Left ventricle myocardium inferior (tissue), 1 donor: ENCODE measurements around the gene FOXO3. TPM values are rescaled to one million over a fixed set of nuclear protein-coding genes. Genes with fewer than 3 reads are reported as not detected.
A peak's percentile ranks its signal among the peaks of the same experiment; 100 is the strongest.

Experiments
- DNase-seq: peaks from one replicate; pipeline ENCODE4 v3.0.0-alpha.2; 2020
- H3K27ac ChIP-seq: fragments of 200-600 bp; replicated peaks from 2 replicates; pipeline ENCODE4 v1.8.0; 2021
- H3K27me3 ChIP-seq: fragments of 200-600 bp; 2 replicates; pipeline ENCODE4 v1.8.0; 2021; ENCODE audit warnings: low read depth
- H3K36me3 ChIP-seq: fragments of 200-600 bp; 2 replicates; pipeline ENCODE4 v1.8.0; 2021
- H3K4me1 ChIP-seq: fragments of 200-600 bp; 2 replicates; pipeline ENCODE4 v1.8.0; 2021
- H3K4me3 ChIP-seq: fragments of 200-600 bp; 2 replicates; pipeline ENCODE4 v1.8.0; 2021; ENCODE audit warnings: mild to moderate bottlenecking, moderate library complexity
- H3K9me3 ChIP-seq: fragments of 200-600 bp; replicated peaks from 2 replicates; pipeline ENCODE4 v1.8.0; 2021
- intact Hi-C: fragments of 100-400 bp; cut with micrococcal nuclease; formaldehyde crosslinking; loops from one replicate; pipeline ENCODE4 v1.11.0; 2022
- total RNA-seq: library from RNA; stranded (reverse); fragmentation: NEBNext Ultra II Directional; extraction: Animal tissue kit (Norgen Biotek cat#: 25700); gene quantifications from one replicate; pipeline ENCODE4 v1.2.1, GENCODE V29; 2021
- TF ChIP-seq, protein P1 (sequence below): fragments of 200-600 bp; IDR thresholded peaks from 2 replicates; pipeline ENCODE4 v1.8.0; 2021; ENCODE audit warnings: antibody characterized with exemption, mild to moderate bottlenecking, borderline replicate concordance
- donor health status: DM: no; HTN: yes; CAD: no; lungs with severe emphysema.

FOXO3 gene
- total RNA-seq, 1 donor from 2014 or later = 34.8 TPM

DNA sequence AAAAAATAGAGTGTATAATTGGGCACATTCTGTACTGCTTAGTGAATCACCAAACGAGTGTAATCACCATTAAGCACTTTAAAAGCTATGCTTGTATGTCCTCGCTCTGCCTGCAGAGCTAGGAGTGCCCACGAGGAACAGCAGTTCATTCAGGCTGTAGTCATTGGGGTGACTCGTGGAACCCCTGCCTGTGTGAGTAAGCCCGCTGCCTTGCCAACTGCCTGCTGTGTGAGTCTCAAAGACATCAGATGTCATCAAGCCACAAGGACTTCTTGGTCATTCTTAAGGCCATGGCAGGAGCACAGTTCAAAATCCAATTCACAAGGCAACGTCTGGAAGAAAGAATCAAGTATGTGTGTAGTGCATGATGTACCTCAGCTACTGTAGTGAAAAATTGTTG is 60.4 kb downstream of the FOXO3 start:
- Histone ChIP-seq H3K9me3 (no peaks in the 10 kb centered on the region), H3K4me1 (peaks cover 100% of the 10 kb centered on the region), H3K36me3 (no peaks in the 10 kb centered on the region), H3K27ac (no peak overlapping the region), H3K27me3 (no peaks in the 10 kb centered on the region), H3K4me3 (no peak overlapping the region)
- no peak for DNase-seq
- TF ChIP-seq, protein P1, sequence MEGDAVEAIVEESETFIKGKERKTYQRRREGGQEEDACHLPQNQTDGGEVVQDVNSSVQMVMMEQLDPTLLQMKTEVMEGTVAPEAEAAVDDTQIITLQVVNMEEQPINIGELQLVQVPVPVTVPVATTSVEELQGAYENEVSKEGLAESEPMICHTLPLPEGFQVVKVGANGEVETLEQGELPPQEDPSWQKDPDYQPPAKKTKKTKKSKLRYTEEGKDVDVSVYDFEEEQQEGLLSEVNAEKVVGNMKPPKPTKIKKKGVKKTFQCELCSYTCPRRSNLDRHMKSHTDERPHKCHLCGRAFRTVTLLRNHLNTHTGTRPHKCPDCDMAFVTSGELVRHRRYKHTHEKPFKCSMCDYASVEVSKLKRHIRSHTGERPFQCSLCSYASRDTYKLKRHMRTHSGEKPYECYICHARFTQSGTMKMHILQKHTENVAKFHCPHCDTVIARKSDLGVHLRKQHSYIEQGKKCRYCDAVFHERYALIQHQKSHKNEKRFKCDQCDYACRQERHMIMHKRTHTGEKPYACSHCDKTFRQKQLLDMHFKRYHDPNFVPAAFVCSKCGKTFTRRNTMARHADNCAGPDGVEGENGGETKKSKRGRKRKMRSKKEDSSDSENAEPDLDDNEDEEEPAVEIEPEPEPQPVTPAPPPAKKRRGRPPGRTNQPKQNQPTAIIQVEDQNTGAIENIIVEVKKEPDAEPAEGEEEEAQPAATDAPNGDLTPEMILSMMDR = no peak
- intact Hi-C loops = no loop called here

DNA sequence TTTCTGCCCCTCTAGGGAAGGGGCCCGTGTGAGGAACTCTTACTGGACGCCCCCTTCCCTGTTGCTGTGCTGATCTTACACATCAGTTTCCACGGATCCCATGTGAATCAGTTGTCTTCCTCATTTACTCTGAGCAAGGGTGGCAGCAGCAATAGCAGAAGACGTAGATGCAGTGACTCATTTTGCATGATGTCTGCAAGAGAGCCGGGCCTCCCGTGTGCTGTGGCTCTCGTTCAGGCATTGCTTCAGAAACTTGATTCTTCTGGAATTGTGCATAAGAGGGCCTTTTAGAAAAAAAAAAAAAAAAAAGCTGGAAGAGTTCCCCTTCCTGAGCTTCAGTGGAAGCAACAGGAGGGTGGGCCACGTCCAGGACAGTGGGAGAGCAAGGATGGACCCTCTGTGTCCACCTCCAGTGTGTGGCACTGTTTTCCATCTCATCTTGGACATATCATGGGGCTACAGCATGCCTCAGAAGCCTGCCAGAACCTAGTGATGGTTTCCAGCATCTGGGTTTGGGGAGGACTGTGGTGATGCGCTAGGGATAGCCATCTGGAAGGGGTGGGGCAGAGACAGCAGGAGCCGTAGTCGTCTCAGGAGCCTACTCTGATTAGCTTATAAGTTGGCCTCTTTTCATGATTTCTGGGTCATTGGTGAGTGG is 62.1 kb downstream of the FOXO3 start:
- peak overlapping the region; percentile 61 for H3K27ac ChIP-seq
- no peaks in the 10 kb centered on the region for H3K27me3 ChIP-seq
- H3K4me1 ChIP-seq = peaks cover 100% of the 10 kb centered on the region
- no peaks in the 10 kb centered on the region for H3K9me3 ChIP-seq
- intact Hi-C loops = no loop called here
- TF ChIP-seq, protein P1 = no peak
- peak; percentile 33 for DNase-seq
- no peaks in the 10 kb centered on the region for H3K36me3 ChIP-seq
- no peak overlapping the region for H3K4me3 ChIP-seq

DNA sequence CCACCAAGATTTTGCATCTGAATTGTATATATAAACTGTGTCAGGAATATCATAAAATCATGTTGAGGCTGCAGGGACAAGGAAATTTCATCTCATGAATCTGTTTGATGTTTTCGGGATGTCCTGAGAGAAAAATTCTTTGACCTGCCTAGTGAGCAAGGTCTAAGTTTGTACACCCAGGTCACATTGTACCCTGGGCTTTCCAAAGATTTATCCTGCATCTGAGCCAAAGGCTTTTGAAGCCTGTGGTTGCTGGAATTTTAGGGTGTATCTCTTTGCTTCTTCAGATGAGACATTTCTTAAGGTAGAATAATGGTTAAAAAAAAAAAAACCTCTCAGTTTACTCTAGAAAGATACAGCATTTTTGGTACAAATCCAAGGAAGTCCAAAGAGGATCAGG is 63.3 kb downstream of the FOXO3 start:
- no peak for DNase-seq
- H3K27ac ChIP-seq = peak overlapping the region; percentile 61
- intact Hi-C loops = no loop called here

DNA sequence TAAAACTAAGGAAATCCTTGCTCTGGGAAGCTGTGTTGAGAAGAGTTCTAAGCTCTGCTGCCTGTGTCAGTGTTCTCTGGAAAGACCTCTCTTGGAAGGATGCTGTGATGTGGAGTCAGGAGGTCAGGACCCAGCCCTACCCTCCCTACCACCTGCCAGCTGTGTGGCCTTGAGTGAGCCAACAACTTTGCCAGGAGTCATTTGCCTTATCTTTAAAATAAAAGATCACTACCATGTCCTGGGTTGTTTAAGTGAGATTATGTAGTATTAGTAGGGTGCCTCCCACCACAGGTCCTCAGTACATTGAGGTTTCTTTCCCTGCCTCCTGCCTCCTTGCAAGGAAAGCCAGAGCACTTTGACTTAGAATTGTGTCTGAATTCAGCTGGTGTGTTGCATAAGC is 64.9 kb downstream of the FOXO3 start:
- no peaks in the 10 kb centered on the region for H3K9me3 ChIP-seq
- intact Hi-C loops = no loop called here
- H3K4me1 ChIP-seq = peaks cover 100% of the 10 kb centered on the region
- H3K27me3 ChIP-seq = no peaks in the 10 kb centered on the region
- DNase-seq = no peak
- no peaks in the 10 kb centered on the region for H3K36me3 ChIP-seq
- TF ChIP-seq, protein P1 = no peak
- no peak overlapping the region for H3K4me3 ChIP-seq
- no peak overlapping the region for H3K27ac ChIP-seq

More for the DNA sequence above, 63.3 kb downstream of the FOXO3 start:
- TF ChIP-seq, protein P1 = no peak
- Histone ChIP-seq H3K4me1 (peaks cover 100% of the 10 kb centered on the region), H3K36me3 (no peaks in the 10 kb centered on the region), H3K9me3 (no peaks in the 10 kb centered on the region), H3K4me3 (no peak overlapping the region), H3K27me3 (no peaks in the 10 kb centered on the region)

DNA sequence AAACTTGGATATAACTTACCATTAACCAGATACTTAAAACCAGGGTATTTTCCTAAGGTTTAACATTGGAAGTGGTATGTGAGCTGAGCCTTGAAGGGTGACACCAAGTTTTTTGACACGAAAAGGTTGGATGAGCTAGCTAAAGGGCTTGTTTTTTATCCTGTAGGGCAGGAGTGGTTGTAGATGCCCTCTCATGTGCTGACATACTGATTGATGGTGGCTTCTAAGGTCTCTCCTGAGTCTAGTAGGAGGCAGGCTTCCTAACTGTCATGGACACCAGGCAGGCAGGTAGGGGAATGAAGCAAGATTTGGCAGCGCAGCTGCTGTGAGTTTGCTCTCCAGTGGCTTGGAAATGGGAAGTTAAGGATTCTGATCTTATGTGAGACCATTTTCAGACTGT is 66.1 kb downstream of the FOXO3 start:
- H3K27ac ChIP-seq = no peak overlapping the region
- no peaks in the 10 kb centered on the region for H3K27me3 ChIP-seq
- no peaks in the 10 kb centered on the region for H3K36me3 ChIP-seq
- no peak overlapping the region for H3K4me3 ChIP-seq
- peaks cover 100% of the 10 kb centered on the region for H3K4me1 ChIP-seq
- TF ChIP-seq, protein P1 = no peak
- no peak for DNase-seq
- H3K9me3 ChIP-seq = no peaks in the 10 kb centered on the region
- intact Hi-C loops = no loop called here
